ENCODE measurements around the gene HNRNPL. TPM values are rescaled to one million over a fixed set of nuclear protein-coding genes. Genes with fewer than 3 reads are reported as not detected.
"Not testable (repeated sequence)": the region's sequence is repeated elsewhere in the genome, so short reads cannot be mapped to it uniquely, and the experiment has no call there.

HNRNPL gene
- total RNA-seq (193 TPM), polyA plus RNA-seq (184 TPM)

DNA sequence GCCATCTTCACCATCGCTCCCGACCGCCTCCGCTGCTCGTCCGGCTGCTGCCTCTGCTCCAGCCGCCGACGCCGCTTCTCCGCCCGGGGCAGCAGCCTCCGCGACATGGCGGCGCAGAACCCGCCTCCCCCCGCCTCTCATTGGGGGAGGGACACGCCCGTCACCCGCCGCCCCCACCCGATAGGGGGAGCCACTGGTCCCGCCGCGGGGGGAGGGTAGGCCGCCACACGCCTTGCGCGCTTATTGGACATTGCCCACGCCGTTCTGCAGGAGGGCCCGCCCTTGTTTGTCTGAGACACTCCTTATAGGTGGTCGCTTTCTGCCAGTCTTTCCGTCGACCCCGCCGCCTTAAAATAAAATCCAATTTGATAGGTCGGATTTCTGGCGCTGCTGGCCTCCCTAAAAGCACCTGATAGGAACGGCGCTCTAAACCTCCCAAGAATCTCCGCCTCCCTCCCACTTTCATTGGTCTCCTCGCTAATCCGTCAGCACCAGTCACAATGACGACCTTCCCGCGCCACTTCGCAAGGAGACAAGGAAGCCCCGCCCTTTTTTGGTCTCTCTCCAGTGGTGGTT, at the start of gene HNRNPL:
TSS of gene HNRNPL (minus strand) at position 127 of the 576 bp plus-strand sequence. CDS start at position 107, 20 bp downstream.
- H3K4me3 ChIP-seq (ENCODE audit: low read depth, low read length) = peak within 1 kb of the TSS; percentile 90
- peak; percentile 100 for DNase-seq (ENCODE audit: extremely low spot score)
- under 1% methylated on average over 50 of the region's 50 CpGs for WGBS
- peaks cover 5% of the 10 kb centered on the region for H3K36me3 ChIP-seq (ENCODE audit: insufficient read depth)
- peak within 1 kb of the TSS; percentile 99 for H3K27ac ChIP-seq (ENCODE audit: low read depth)
- no peaks in the 10 kb centered on the region for H3K4me1 ChIP-seq (ENCODE audit: insufficient read depth)

DNA sequence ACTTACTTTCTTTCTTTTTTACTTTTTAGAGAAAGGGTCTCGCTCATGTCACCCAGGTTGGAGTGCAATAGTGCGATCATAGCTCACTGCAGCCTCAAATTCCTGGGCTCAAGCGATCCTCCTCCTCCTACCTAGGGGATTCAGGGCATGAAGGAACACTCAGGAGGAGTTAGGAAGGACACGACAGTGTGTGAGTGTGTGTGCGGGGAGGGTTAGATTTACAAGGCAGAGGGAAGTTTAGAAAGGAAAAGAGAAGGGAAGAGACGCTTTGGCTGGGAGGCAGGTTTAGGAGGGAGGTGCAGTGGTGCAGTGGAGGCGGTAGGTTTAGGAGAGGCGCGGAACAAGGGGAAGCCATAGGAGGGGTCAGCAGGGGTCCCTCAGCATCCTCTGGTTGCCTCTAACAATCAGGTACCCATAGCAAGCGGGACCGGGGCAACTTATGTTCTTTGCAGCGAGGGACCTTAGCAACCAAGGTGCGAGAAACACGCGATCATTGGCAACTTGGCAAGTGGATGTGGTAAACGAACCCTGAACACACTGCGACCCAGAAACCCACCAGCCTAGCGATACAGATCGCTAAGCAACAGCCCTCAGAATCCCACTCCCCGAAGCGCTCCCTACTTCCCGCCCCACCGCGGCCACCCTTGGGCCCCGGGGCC, 49.1 kb upstream of the HNRNPL start:
- Histone ChIP-seq H3K27ac (ENCODE audit: low read depth) (peak overlapping the region; percentile 51), H3K4me1 (ENCODE audit: insufficient read depth) (peaks cover 2% of the 10 kb centered on the region), H3K36me3 (ENCODE audit: insufficient read depth) (no peaks in the 10 kb centered on the region), H3K4me3 (ENCODE audit: low read depth, low read length) (peak overlapping the region; percentile 76)
- DNase-seq (ENCODE audit: extremely low spot score) = no peak
- 4% methylated on average over 25 of the region's 25 CpGs for WGBS

GRCh38 chr19:38894968-38895367, 45.2 kb upstream of the HNRNPL start:
- no peaks in the 10 kb centered on the region for H3K36me3 ChIP-seq (ENCODE audit: insufficient read depth)
- WGBS = 73% methylated on average over 9 of the region's 9 CpGs

DNA sequence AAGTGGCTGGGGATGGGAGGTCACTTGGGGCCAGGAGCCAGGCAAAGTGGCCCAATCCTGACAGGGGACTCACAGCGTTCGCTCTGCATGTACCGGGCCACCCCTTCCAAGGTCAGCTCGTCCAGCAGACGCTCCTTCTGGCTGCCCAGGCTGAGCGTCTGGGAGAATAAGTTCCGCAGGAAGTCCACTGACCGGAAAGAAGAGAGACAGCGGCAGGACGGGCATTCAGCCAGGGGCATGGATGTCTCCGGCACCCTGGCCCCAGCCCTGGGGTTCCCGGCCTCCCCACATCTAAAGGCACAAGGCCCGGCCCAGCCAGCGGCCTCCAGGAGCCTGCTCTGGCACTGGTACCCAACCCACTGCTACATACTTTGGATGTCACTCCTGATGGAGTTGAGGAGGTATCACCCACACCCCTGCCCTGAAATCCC, 43.6 kb upstream of the HNRNPL start:
- 87% methylated on average over 14 of the region's 14 CpGs for WGBS
- H3K36me3 ChIP-seq (ENCODE audit: insufficient read depth) = no peaks in the 10 kb centered on the region
- H3K4me1 ChIP-seq (ENCODE audit: insufficient read depth) = no peaks in the 10 kb centered on the region
- no peak for DNase-seq (ENCODE audit: extremely low spot score)
- H3K4me3 ChIP-seq (ENCODE audit: low read depth, low read length) = no peak overlapping the region
- H3K27ac ChIP-seq (ENCODE audit: low read depth) = no peak overlapping the region

More at GRCh38 chr19:38894968-38895367, 45.2 kb upstream of the HNRNPL start:
- Histone ChIP-seq H3K4me1 (ENCODE audit: insufficient read depth) (peaks cover 1% of the 10 kb centered on the region), H3K27ac (ENCODE audit: low read depth) (no peak overlapping the region), H3K4me3 (ENCODE audit: low read depth, low read length) (no peak overlapping the region)
- no peak for DNase-seq (ENCODE audit: extremely low spot score)

GRCh38 chr19:38892841-38893240, 43.1 kb upstream of the HNRNPL start:
- WGBS = 83% methylated on average over 5 of the region's 5 CpGs
- no peaks in the 10 kb centered on the region for H3K4me1 ChIP-seq (ENCODE audit: insufficient read depth)

DNA sequence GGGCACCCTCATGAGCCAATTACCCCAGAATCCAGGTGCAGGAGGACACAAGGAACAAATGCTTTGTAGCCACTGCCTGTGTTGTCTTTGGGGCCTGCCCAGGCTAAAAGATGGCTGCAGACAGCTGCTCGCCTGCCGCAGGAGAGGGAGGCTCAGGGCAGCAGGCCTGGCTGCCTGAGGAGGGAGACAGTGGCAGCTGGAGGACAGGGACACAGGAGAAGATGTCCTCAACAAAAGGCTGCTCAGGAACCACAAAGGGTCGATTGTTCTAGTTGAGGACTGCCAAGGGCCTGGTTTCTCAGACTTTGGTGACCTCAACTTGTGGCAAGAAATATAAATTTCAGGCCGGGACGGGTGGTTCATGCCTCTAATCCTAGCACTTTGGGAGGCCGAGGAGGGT, 42.0 kb upstream of the HNRNPL start:
- DNase-seq (ENCODE audit: extremely low spot score) = no peak
- 86% methylated on average over 6 of the region's 6 CpGs for WGBS
- H3K4me3 ChIP-seq (ENCODE audit: low read depth, low read length) = no peak overlapping the region
- no peaks in the 10 kb centered on the region for H3K4me1 ChIP-seq (ENCODE audit: insufficient read depth)
- no peaks in the 10 kb centered on the region for H3K36me3 ChIP-seq (ENCODE audit: insufficient read depth)
- H3K27ac ChIP-seq (ENCODE audit: low read depth) = no peak overlapping the region

More at GRCh38 chr19:38892841-38893240, 43.1 kb upstream of the HNRNPL start:
- DNase-seq (ENCODE audit: extremely low spot score) = no peak
- no peak overlapping the region for H3K27ac ChIP-seq (ENCODE audit: low read depth)
- H3K36me3 ChIP-seq (ENCODE audit: insufficient read depth) = no peaks in the 10 kb centered on the region
- no peak overlapping the region for H3K4me3 ChIP-seq (ENCODE audit: low read depth, low read length)

GRCh38 chr19:38890686-38891085, 40.9 kb upstream of the HNRNPL start:
- no peak for DNase-seq (ENCODE audit: extremely low spot score)
- Histone ChIP-seq H3K36me3 (ENCODE audit: insufficient read depth) (no peaks in the 10 kb centered on the region), H3K27ac (ENCODE audit: low read depth) (no peak overlapping the region)

DNA sequence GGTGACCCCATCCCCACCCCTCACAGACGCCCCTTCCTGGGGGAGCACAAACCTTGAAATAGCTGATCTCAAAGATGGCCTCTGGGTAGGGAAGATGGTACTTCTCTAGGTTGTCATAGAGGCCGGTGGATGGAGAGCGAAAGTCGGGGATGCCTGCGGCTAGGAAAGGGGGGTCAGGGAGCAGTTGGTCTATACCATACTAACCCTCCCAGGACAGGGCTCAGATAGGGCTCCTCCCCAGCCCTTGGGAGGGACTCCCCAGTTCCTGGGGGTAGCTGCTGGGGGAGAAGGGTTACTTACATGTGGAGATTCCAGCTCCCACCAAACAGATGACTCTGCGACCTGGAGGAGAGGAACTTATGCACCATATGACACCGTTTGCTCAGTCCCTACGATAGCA, 40.0 kb upstream of the HNRNPL start:
- Histone ChIP-seq H3K4me1 (ENCODE audit: insufficient read depth) (no peaks in the 10 kb centered on the region), H3K36me3 (ENCODE audit: insufficient read depth) (no peaks in the 10 kb centered on the region), H3K4me3 (ENCODE audit: low read depth, low read length) (no peak overlapping the region), H3K27ac (ENCODE audit: low read depth) (no peak overlapping the region)
- WGBS = 90% methylated on average over 8 of the region's 8 CpGs
- DNase-seq (ENCODE audit: extremely low spot score) = no peak

More at GRCh38 chr19:38890686-38891085, 40.9 kb upstream of the HNRNPL start:
- H3K4me3 ChIP-seq (ENCODE audit: low read depth, low read length) = no peak overlapping the region
- H3K4me1 ChIP-seq (ENCODE audit: insufficient read depth) = no peaks in the 10 kb centered on the region

- H3K27ac ChIP-seq (ENCODE audit: low read depth) = no peak overlapping the region
- WGBS = 93% methylated on average over 17 of the region's 17 CpGs
- H3K4me3 ChIP-seq (ENCODE audit: low read depth, low read length) = no peak overlapping the region
- no peaks in the 10 kb centered on the region for H3K36me3 ChIP-seq (ENCODE audit: insufficient read depth)
- no peaks in the 10 kb centered on the region for H3K4me1 ChIP-seq (ENCODE audit: insufficient read depth)
- no peak for DNase-seq (ENCODE audit: extremely low spot score)
These were observed 39.1 kb upstream of the HNRNPL start for GRCh38 chr19:38888876-38889275.

DNA sequence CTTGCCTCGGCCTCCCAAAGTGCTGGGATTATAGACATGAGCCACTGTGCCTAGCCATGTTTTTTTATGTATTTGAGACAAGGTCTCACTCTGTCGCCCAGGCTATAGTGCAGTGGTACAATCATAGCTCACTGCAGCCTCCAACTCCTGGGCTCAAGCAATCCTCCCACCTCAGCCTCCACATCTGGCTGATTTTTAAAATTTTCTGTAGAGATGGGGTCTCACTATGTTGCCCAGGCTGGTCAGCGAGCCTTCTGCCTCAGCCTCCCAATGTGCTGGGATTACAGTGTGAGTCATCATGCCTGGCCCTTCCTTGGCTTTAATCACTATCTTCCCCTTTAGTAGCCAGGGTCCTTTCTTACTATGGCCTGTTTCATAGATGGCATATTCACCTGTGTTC, 34.9 kb upstream of the HNRNPL start:
- H3K4me3 ChIP-seq (ENCODE audit: low read depth, low read length); H3K27ac ChIP-seq (ENCODE audit: low read depth); H3K36me3 ChIP-seq (ENCODE audit: insufficient read depth); DNase-seq (ENCODE audit: extremely low spot score); H3K4me1 ChIP-seq (ENCODE audit: insufficient read depth): not testable (repeated sequence)
- WGBS = 96% methylated on average over 3 of the region's 3 CpGs

DNA sequence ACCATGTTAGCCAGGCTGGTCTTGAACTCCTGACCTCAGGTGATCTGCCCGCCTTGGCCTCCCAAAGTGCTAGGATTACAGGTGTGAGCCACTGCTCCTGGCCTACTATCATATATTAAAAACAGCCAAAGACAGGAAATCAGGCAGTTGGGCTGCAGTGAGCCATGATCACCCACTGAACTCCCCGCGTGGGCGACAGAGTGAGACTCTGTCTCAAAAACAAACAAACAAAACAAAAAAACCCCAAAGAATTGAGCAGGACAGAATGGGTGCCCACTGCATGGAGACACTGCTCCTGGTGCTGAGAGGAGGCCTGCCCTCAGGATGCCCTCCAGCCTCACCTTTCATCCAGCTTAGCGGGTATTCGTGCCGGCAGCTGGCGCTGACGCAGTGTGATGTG, 33.5 kb upstream of the HNRNPL start:
- no peaks in the 10 kb centered on the region for H3K4me1 ChIP-seq (ENCODE audit: insufficient read depth)
- WGBS = 95% methylated on average over 9 of the region's 9 CpGs
- no peak overlapping the region for H3K27ac ChIP-seq (ENCODE audit: low read depth)
- no peak for DNase-seq (ENCODE audit: extremely low spot score)
- peaks cover 5% of the 10 kb centered on the region for H3K36me3 ChIP-seq (ENCODE audit: insufficient read depth)
- no peak overlapping the region for H3K4me3 ChIP-seq (ENCODE audit: low read depth, low read length)

- no peak for DNase-seq (ENCODE audit: extremely low spot score)
- no peak overlapping the region for H3K27ac ChIP-seq (ENCODE audit: low read depth)
- H3K36me3 ChIP-seq (ENCODE audit: insufficient read depth) = peaks cover 5% of the 10 kb centered on the region
- H3K4me3 ChIP-seq (ENCODE audit: low read depth, low read length) = no peak overlapping the region
- 94% methylated on average over 19 of the region's 19 CpGs for WGBS
- no peaks in the 10 kb centered on the region for H3K4me1 ChIP-seq (ENCODE audit: insufficient read depth)
These were observed 31.3 kb upstream of the HNRNPL start for GRCh38 chr19:38880882-38881609.

DNA sequence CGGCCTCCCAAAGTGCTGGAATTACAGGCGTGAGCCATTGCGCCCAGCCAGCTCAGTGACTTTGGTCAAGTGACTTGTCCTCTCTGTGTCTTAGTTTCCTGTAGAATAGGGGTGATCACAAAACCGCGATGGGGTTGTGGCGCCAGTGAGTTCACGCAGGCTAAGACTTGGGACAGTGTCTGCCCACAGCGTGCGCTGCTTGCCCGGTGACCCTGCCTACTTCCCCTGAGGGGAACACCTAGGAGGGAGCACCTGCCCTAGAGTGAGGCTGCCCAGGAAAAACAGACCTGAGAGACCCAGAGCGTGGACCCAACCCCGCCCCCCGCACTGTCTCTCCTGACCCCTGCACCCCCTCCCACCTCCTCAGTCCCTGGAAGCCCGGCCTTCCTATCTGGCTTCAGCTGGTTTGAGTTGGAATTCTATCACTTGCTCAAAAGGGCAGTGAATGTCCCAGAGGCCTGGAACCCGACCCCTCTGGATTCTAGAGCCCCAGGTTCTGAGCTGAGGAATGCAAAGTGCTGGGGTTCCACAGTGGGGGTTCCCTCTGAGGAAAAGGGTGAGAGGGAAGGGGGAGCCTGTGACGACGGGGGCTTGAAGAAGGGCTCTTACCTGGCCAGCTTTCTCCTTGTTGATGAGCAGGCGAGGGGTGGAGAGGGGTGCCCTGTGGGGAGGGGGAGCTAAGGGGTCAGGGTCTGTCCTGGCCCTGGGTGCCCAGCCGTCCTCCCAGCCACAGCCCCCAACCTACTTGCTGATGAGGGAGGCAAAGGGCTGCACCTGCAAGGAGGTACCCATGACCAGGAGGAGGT, 30.5 kb upstream of the HNRNPL start:
- Histone ChIP-seq H3K27ac (ENCODE audit: low read depth) (no peak overlapping the region), H3K4me3 (ENCODE audit: low read depth, low read length) (no peak overlapping the region), H3K36me3 (ENCODE audit: insufficient read depth) (peaks cover 5% of the 10 kb centered on the region), H3K4me1 (ENCODE audit: insufficient read depth) (no peaks in the 10 kb centered on the region)
- 92% methylated on average over 19 of the region's 19 CpGs for WGBS
- no peak for DNase-seq (ENCODE audit: extremely low spot score)

Data from urinary bladder (tissue), 4 donors.